Endothelial cell (in vitro differentiated cells): ENCODE results near the gene PLG. TPM values are rescaled to one million over a fixed set of nuclear protein-coding genes. Genes with fewer than 3 reads are reported as not detected.

Experiments
- DNase-seq: peaks from one replicate; pipeline ENCODE4 v3.0.0; 2021; ENCODE audit warnings: low spot score
- H3K27ac Mint-ChIP-seq: one replicate; pipeline ENCODE4 v1.8.0; 2021; ENCODE audit warnings: mixed read lengths, inconsistent platforms; ENCODE audit not compliant: unreplicated experiment
- H3K27me3 Mint-ChIP-seq: one replicate; pipeline ENCODE4 v1.8.0; 2021; ENCODE audit warnings: mild to moderate bottlenecking, moderate library complexity, mixed read lengths, inconsistent platforms; ENCODE audit not compliant: unreplicated experiment
- H3K36me3 Mint-ChIP-seq: one replicate; pipeline ENCODE4 v1.8.0; 2021; ENCODE audit warnings: mild to moderate bottlenecking, low read depth, mixed read lengths, inconsistent platforms; ENCODE audit not compliant: unreplicated experiment
- H3K4me1 Mint-ChIP-seq: one replicate; pipeline ENCODE4 v1.8.0; 2021; ENCODE audit warnings: mild to moderate bottlenecking, mixed read lengths, inconsistent platforms; ENCODE audit not compliant: unreplicated experiment
- H3K4me3 Mint-ChIP-seq: one replicate; pipeline ENCODE4 v1.8.0; 2021; ENCODE audit warnings: mild to moderate bottlenecking, mixed read lengths, inconsistent platforms; ENCODE audit not compliant: unreplicated experiment
- H3K9me3 Mint-ChIP-seq: one replicate; pipeline ENCODE4 v1.8.0; 2021; ENCODE audit warnings: mixed read lengths, inconsistent platforms; ENCODE audit not compliant: unreplicated experiment
- CTCF ChIP-seq: fragments of 200-600 bp; sonication (generic); IDR thresholded peaks from one replicate; pipeline ENCODE4 v1.5.0; 2021; ENCODE audit warnings: antibody characterized with exemption; ENCODE audit not compliant: unreplicated experiment
- total RNA-seq: library from RNA; stranded (reverse); fragmentation: NEBNext Ultra II Directional; extraction: Animal tissue kit (Norgen Biotek cat#: 25700); gene quantifications from one replicate; pipeline ENCODE4 v1.2.1, GENCODE V29; 2021; ENCODE audit not compliant: unreplicated experiment

The PLG gene
- total RNA-seq, 1 donor from 2014 or later, result not detected

- no peak for TF ChIP-seq CTCF
- H3K36me3 Mint-ChIP-seq, result no peaks in the 10 kb centered on the region
- H3K27ac Mint-ChIP-seq, result no peak overlapping the region
- peaks cover 22% of the 10 kb centered on the region for H3K4me1 Mint-ChIP-seq
- peaks cover 3% of the 10 kb centered on the region for H3K27me3 Mint-ChIP-seq
- no peak for DNase-seq
- no peak overlapping the region for H3K4me3 Mint-ChIP-seq
- H3K9me3 Mint-ChIP-seq, result no peaks in the 10 kb centered on the region
Measured at GRCh38 chr6:160788806-160789205, 86.8 kb downstream of the PLG start.

- H3K27ac Mint-ChIP-seq, result no peak overlapping the region
- no peaks in the 10 kb centered on the region for H3K9me3 Mint-ChIP-seq
- no peak for DNase-seq
- H3K4me3 Mint-ChIP-seq, result no peak overlapping the region
- H3K36me3 Mint-ChIP-seq, result no peaks in the 10 kb centered on the region
- H3K27me3 Mint-ChIP-seq, result peaks cover 3% of the 10 kb centered on the region
- H3K4me1 Mint-ChIP-seq, result peaks cover 22% of the 10 kb centered on the region
- TF ChIP-seq CTCF, result no peak
Measured at GRCh38 chr6:160789263-160790027, 87.4 kb downstream of the PLG start.

GRCh38 chr6:160790028-160790792 lies 88.2 kb downstream of the PLG start:
- Mint-ChIP-seq H3K9me3 (no peaks in the 10 kb centered on the region), H3K27ac (no peak overlapping the region), H3K36me3 (no peaks in the 10 kb centered on the region), H3K27me3 (peaks cover 3% of the 10 kb centered on the region), H3K4me3 (no peak overlapping the region), H3K4me1 (peaks cover 22% of the 10 kb centered on the region)
- no peak for DNase-seq
- TF ChIP-seq CTCF, result no peak

- Mint-ChIP-seq H3K9me3 (no peaks in the 10 kb centered on the region), H3K27ac (no peak overlapping the region), H3K27me3 (peaks cover under 1% of the 10 kb centered on the region), H3K36me3 (peaks cover under 1% of the 10 kb centered on the region), H3K4me3 (no peak overlapping the region), H3K4me1 (peaks cover 22% of the 10 kb centered on the region)
- TF ChIP-seq CTCF, result no peak
- no peak for DNase-seq
Measured at GRCh38 chr6:160791459-160791858, 89.4 kb downstream of the PLG start.

- Mint-ChIP-seq H3K27ac (no peak overlapping the region), H3K4me1 (peaks cover 20% of the 10 kb centered on the region), H3K4me3 (no peak overlapping the region), H3K36me3 (peaks cover 5% of the 10 kb centered on the region), H3K27me3 (no peaks in the 10 kb centered on the region), H3K9me3 (no peaks in the 10 kb centered on the region)
- no peak for TF ChIP-seq CTCF
- DNase-seq, result no peak
Measured at GRCh38 chr6:160791981-160792418, 90.0 kb downstream of the PLG start.
